PC-9 (cell line): ENCODE measurements around the gene APPL1. TPM values are rescaled to one million over a fixed set of nuclear protein-coding genes. Genes with fewer than 3 reads are reported as not detected.

Source experiments
- BruUV-seq: library from RNA; stranded (reverse); fragments of 400-500 nt; replicated peaks from 2 replicates; lab custom pipeline; 2021; lab: Mats Ljungman, UMichigan
- CTCF ChIA-PET: fragments of 300-600 bp; sonication (Branson Sonifier 250); formaldehyde crosslinking; loops from one replicate; lab custom pipeline; 2022; ENCODE audit warnings: antibody characterized with exemption; lab: Charles Lee
- POLR2A ChIA-PET: fragments of 300-600 bp; sonication (Branson Sonifier 250); formaldehyde crosslinking; loops from one replicate; lab custom pipeline; 2022; ENCODE audit warnings: antibody characterized with exemption; ENCODE audit not compliant: unreplicated experiment; lab: Charles Lee
- DNase-seq, 2 experiments: peaks; one replicate each; pipeline versions ENCODE4 v3.0.0 to v3.0.0-alpha.2; 2015 to 2022; ENCODE audit warnings: mixed read lengths in 1 of 2
- H2AFZ ChIP-seq: fragments of 200-600 bp; sonication (generic); 2 replicates; pipeline ENCODE4 v1.8.1; 2017; ENCODE audit warnings: antibody characterized with exemption
- H3F3A ChIP-seq: fragments of 200-600 bp; sonication (generic); 2 replicates; pipeline ENCODE4 v1.8.1; 2017; ENCODE audit warnings: antibody characterized with exemption, mild to moderate bottlenecking, low read depth; ENCODE audit not compliant: insufficient read depth
- H3K27ac ChIP-seq: fragments of 200-600 bp; sonication (generic); 2 replicates; pipeline ENCODE4 v1.6.1; 2016; ENCODE audit warnings: mixed run types
- H3K27me3 ChIP-seq: fragments of 200-600 bp; sonication (generic); 2 replicates; pipeline ENCODE4 v1.6.1; 2016; ENCODE audit warnings: low read depth, mixed run types; ENCODE audit not compliant: insufficient read depth
- H3K36me3 ChIP-seq: fragments of 200-600 bp; sonication (generic); 2 replicates; pipeline ENCODE4 v1.6.1; 2016; ENCODE audit warnings: low read depth, mixed run types
- H3K4me1 ChIP-seq: fragments of 200-600 bp; sonication (generic); replicated peaks from 2 replicates; pipeline ENCODE4 v1.6.1; 2016; ENCODE audit warnings: mixed run types; ENCODE audit not compliant: insufficient read depth
- H3K4me2 ChIP-seq: fragments of 200-600 bp; sonication (generic); 2 replicates; pipeline ENCODE4 v1.6.1; 2017; ENCODE audit warnings: mixed run types
- H3K4me3 ChIP-seq: fragments of 200-600 bp; sonication (generic); 2 replicates; pipeline ENCODE4 v1.6.1; 2016; ENCODE audit warnings: mixed run types
- H3K79me2 ChIP-seq: fragments of 200-600 bp; sonication (generic); 2 replicates; pipeline ENCODE4 v1.6.1; 2017; ENCODE audit warnings: low read depth, mixed run types
- H3K9me2 ChIP-seq: fragments of 200-600 bp; sonication (generic); 2 replicates; pipeline ENCODE4 v1.8.1; 2017; ENCODE audit warnings: mild to moderate bottlenecking; ENCODE audit not compliant: insufficient read depth
- H3K9me3 ChIP-seq: fragments of 200-600 bp; sonication (generic); 2 replicates; pipeline ENCODE4 v1.8.1; 2016; ENCODE audit warnings: low read depth; ENCODE audit not compliant: insufficient read depth
- H4K20me1 ChIP-seq: fragments of 200-600 bp; sonication (generic); 2 replicates; pipeline ENCODE4 v1.8.1; 2017; ENCODE audit not compliant: insufficient read depth
- CTCF ChIP-seq: fragments of 200-600 bp; sonication (generic); conservative IDR thresholded peaks from 2 replicates; pipeline ENCODE4 v1.6.1; 2017; ENCODE audit warnings: mixed run types, antibody characterized with exemption, mild to moderate bottlenecking, moderate library complexity
- EZH2 ChIP-seq: fragments of 200-600 bp; sonication (generic); IDR thresholded peaks from 2 replicates; pipeline ENCODE4 v1.8.0; 2017; ENCODE audit warnings: antibody characterized with exemption, low read depth
- intact Hi-C: fragments of 100-400 bp; cut with micrococcal nuclease; formaldehyde crosslinking; loops from one replicate; pipeline ENCODE4 v1.10.0; 2022; ENCODE audit not compliant: unreplicated experiment
- total RNA-seq: library from RNA; stranded (reverse); gene quantifications from 2 replicates; pipeline ENCODE4 v1.2.3, GENCODE V29; 2021

The APPL1 gene
- total RNA-seq, 1 experiment from 2014 or later = 34.1 TPM

- peaks cover 4% of the 10 kb centered on the region for H3K36me3 ChIP-seq
- CTCF ChIA-PET = no interaction called here
- intact Hi-C loops = no loop called here
- H3F3A ChIP-seq = no peaks in the 10 kb centered on the region
- H3K9me3 ChIP-seq = no peaks in the 10 kb centered on the region
- no peaks in the 10 kb centered on the region for H3K4me1 ChIP-seq
- no peak overlapping the region for H3K27ac ChIP-seq
- no peaks in the 10 kb centered on the region; the same call in 1 of the 2 replicates for H4K20me1 ChIP-seq
- no peak overlapping the region for H2AFZ ChIP-seq
- no peaks in the 10 kb centered on the region for H3K9me2 ChIP-seq
- H3K4me2 ChIP-seq = no peak overlapping the region
- no TSS peak for BruUV-seq
- H3K4me3 ChIP-seq = no peak overlapping the region
- DNase-seq = no peak
- TF ChIP-seq EZH2 = no peak
- TF ChIP-seq CTCF = no peak
- POLR2A ChIA-PET = no interaction called here
- no peaks in the 10 kb centered on the region for H3K79me2 ChIP-seq
- H3K27me3 ChIP-seq = no peaks in the 10 kb centered on the region
Observed at GRCh38 chr3:57257678-57258077, 30.1 kb downstream of the APPL1 start.

- H3K27me3 ChIP-seq = no peaks in the 10 kb centered on the region
- BruUV-seq = no TSS peak
- no peaks in the 10 kb centered on the region for H3K9me3 ChIP-seq
- TF ChIP-seq EZH2 (no peak), CTCF (no peak)
- POLR2A ChIA-PET = no interaction called here
- H4K20me1 ChIP-seq = no peaks in the 10 kb centered on the region; the same call in 1 of the 2 replicates
- H3K4me1 ChIP-seq = no peaks in the 10 kb centered on the region
- no peaks in the 10 kb centered on the region for H3F3A ChIP-seq
- no peak overlapping the region for H3K4me3 ChIP-seq
- no peak overlapping the region for H2AFZ ChIP-seq
- H3K79me2 ChIP-seq = no peaks in the 10 kb centered on the region
- no peaks in the 10 kb centered on the region; the same call in 1 of the 2 replicates for H3K36me3 ChIP-seq
- H3K9me2 ChIP-seq = no peaks in the 10 kb centered on the region
- no peak overlapping the region for H3K27ac ChIP-seq
- CTCF ChIA-PET = no interaction called here
- no peak for DNase-seq
- H3K4me2 ChIP-seq = no peak overlapping the region
- intact Hi-C loops = no loop called here
Observed at GRCh38 chr3:57261119-57261518, 33.6 kb downstream of the APPL1 start.

GRCh38 chr3:57261929-57262328, 34.4 kb downstream of the APPL1 start:
- no peak overlapping the region for H3K27ac ChIP-seq
- no peak overlapping the region for H3K4me3 ChIP-seq
- H2AFZ ChIP-seq = no peak overlapping the region
- no peak overlapping the region for H3K4me2 ChIP-seq
- no peaks in the 10 kb centered on the region for H3F3A ChIP-seq
- no peaks in the 10 kb centered on the region for H3K9me3 ChIP-seq
- POLR2A ChIA-PET = no interaction called here
- no peaks in the 10 kb centered on the region; the same call in 1 of the 2 replicates for H4K20me1 ChIP-seq
- TF ChIP-seq CTCF (no peak), EZH2 (no peak)
- no peaks in the 10 kb centered on the region for H3K9me2 ChIP-seq
- no peaks in the 10 kb centered on the region; the same call in 1 of the 2 replicates for H3K36me3 ChIP-seq
- intact Hi-C loops = no loop called here
- BruUV-seq = no TSS peak
- H3K27me3 ChIP-seq = no peaks in the 10 kb centered on the region
- no peaks in the 10 kb centered on the region for H3K79me2 ChIP-seq
- H3K4me1 ChIP-seq = no peaks in the 10 kb centered on the region
- CTCF ChIA-PET = no interaction called here
- DNase-seq = no peak
